HepG2 (cell line): Measurements from ENCODE around the gene ZNF563. TPM values are rescaled to one million over a fixed set of nuclear protein-coding genes. Genes with fewer than 3 reads are reported as not detected.

Source experiments
- CEBPB ChIP-seq: IDR thresholded peaks from 2 replicates; pipeline ENCODE4 v1.6.1; 2011; ENCODE audit warnings: low read depth, low read length, improper control_type of control experiment, borderline replicate concordance
- FOXA1 ChIP-seq, 2 experiments: fragments of 450-650 bp in 1 of 2; sonication (generic) in 1 of 2; formaldehyde crosslinking in 1 of 2; IDR thresholded peaks; 2 replicates each; pipeline versions ENCODE4 v1.4.0 to v1.6.1; 2016 to 2020; ENCODE audit warnings: missing genetic modification reagents in 1 of 2
- FUBP1 ChIP-seq: sonication (generic); formaldehyde crosslinking; IDR thresholded peaks from 2 replicates; pipeline ENCODE4 v1.5.1; 2020; ENCODE audit warnings: missing genetic modification reagents, mild to moderate bottlenecking, borderline replicate concordance
- JUND ChIP-seq: sonication (generic); formaldehyde crosslinking; IDR thresholded peaks from 2 replicates; pipeline ENCODE4 v1.8.0; 2022; ENCODE audit warnings: mild to moderate bottlenecking, missing genetic modification reagents
- KAT7 ChIP-seq: IDR thresholded peaks from 2 replicates; pipeline ENCODE4 v1.6.1; 2018; ENCODE audit warnings: borderline replicate concordance, missing compliant biosample characterization
- KMT2A ChIP-seq: sonication (generic); formaldehyde crosslinking; IDR thresholded peaks from 2 replicates; pipeline ENCODE4 v1.4.0; 2020; ENCODE audit warnings: missing genetic modification reagents
- NFE2L1 ChIP-seq: sonication (generic); formaldehyde crosslinking; IDR thresholded peaks from 2 replicates; pipeline ENCODE4 v1.4.0; 2020; ENCODE audit warnings: missing genetic modification reagents, mild to moderate bottlenecking, borderline replicate concordance
- NFIC ChIP-seq: IDR thresholded peaks from 2 replicates; pipeline ENCODE4 v1.6.1; 2012; ENCODE audit warnings: mild to moderate bottlenecking, low read length, inconsistent platforms
- NR2F6 ChIP-seq, 2 experiments: IDR thresholded peaks; 2 replicates each; pipeline ENCODE4 v1.6.1; 2016; ENCODE audit warnings: antibody characterized with exemption in 1 of 2, mild to moderate bottlenecking in 1 of 2
- PHF8 ChIP-seq: sonication (generic); formaldehyde crosslinking; IDR thresholded peaks from 2 replicates; pipeline ENCODE4 v1.5.0; 2020; ENCODE audit warnings: missing genetic modification reagents
- SIN3B ChIP-seq: fragments of 150-350 bp; IDR thresholded peaks from 2 replicates; pipeline ENCODE4 v1.6.1; 2014; ENCODE audit warnings: low read length
- SOX13 ChIP-seq, 3 experiments: fragments of 450-650 bp in 1 of 3; sonication (generic) in 1 of 3; formaldehyde crosslinking in 1 of 3; IDR thresholded peaks in 2 of 3; conservative IDR thresholded peaks in 1 of 3; 2 replicates each; pipeline versions ENCODE4 v1.5.0 to v1.6.1; 2016 to 2020; ENCODE audit warnings: antibody characterized with exemption in 1 of 3, mild to moderate bottlenecking in 1 of 3, missing compliant biosample characterization in 1 of 3, missing genetic modification reagents in 1 of 3, moderate library complexity in 1 of 3
- SP5 ChIP-seq: IDR thresholded peaks from 2 replicates; pipeline ENCODE4 v1.6.1; 2016; ENCODE audit warnings: low read depth, borderline replicate concordance
- SUZ12 ChIP-seq: fragments of 150-350 bp; IDR thresholded peaks from 2 replicates; pipeline ENCODE4 v1.6.1; 2014; ENCODE audit warnings: low read depth, low read length
- ZNF142 ChIP-seq: sonication (generic); formaldehyde crosslinking; IDR thresholded peaks from 2 replicates; pipeline ENCODE4 v1.4.0; 2020; ENCODE audit warnings: missing genetic modification reagents
- ZNF205 ChIP-seq: IDR thresholded peaks from 2 replicates; pipeline ENCODE4 v1.6.1; 2018; ENCODE audit warnings: missing biosample characterization, missing genetic modification reagents
- ZNF354B ChIP-seq: sonication (generic); formaldehyde crosslinking; IDR thresholded peaks from 2 replicates; pipeline ENCODE4 v1.8.0; 2022; ENCODE audit warnings: mild to moderate bottlenecking, missing genetic modification reagents
- ZNF484 ChIP-seq: sonication (generic); formaldehyde crosslinking; IDR thresholded peaks from 2 replicates; pipeline ENCODE4 v1.5.1; 2020; ENCODE audit warnings: mild to moderate bottlenecking, low read depth, missing genetic modification reagents, borderline replicate concordance
- ZNF501 ChIP-seq: sonication (generic); formaldehyde crosslinking; IDR thresholded peaks from 2 replicates; pipeline ENCODE4 v1.5.1; 2020; ENCODE audit warnings: mild to moderate bottlenecking, moderate library complexity, missing genetic modification reagents
- ZNF557 ChIP-seq: sonication (generic); formaldehyde crosslinking; IDR thresholded peaks from 2 replicates; pipeline ENCODE4 v1.4.0; 2020; ENCODE audit warnings: missing genetic modification reagents
- polyA plus RNA-seq, 8 experiments: library from polyadenylated mRNA; depleted of rRNA in 3 of 8; stranded (reverse) in 7 of 8; unstranded in 1 of 8; fragments of >200 nt; fragmentation: Illumina TruSeq in 4 of 8; extraction: Trizol in 4 of 8; gene quantifications; 2 replicates each; pipeline versions ENCODE4 v1.2.1 to v1.2.3, GENCODE V29; 2011 to 2016; ENCODE audit warnings: low read depth in 4 of 8, missing spikeins in 1 of 8, mixed read lengths in 1 of 8; ENCODE audit not compliant: insufficient read depth in 1 of 8
- total RNA-seq, 5 experiments: library from RNA; depleted of rRNA; stranded (reverse); fragments of >200 nt; fragmentation: Illumina TruSeq; extraction: Trizol; gene quantifications; 2 replicates each; pipeline ENCODE4 v1.2.3, GENCODE V29; 2016; ENCODE audit warnings: low read depth in 1 of 5
- TF ChIP-seq, protein P1 (sequence below): sonication (generic); formaldehyde crosslinking; IDR thresholded peaks from 2 replicates; pipeline ENCODE4 v1.4.0; 2020; ENCODE audit warnings: missing genetic modification reagents

ZNF563 gene
- total and polyA plus RNA-seq, 2 of the 13 experiments (the other 11 are each of a cell fraction or from before 2014, with no cell fraction given): 7.5 to 19.5 TPM

- TF ChIP-seq SOX13 (IDR thresholded peaks at IDR 0.05): peak; percentile 62; the same call in 1 of the 2 replicates
- peak in 1 of 2 experiments; percentile 72; a peak in 2 of 4 replicates for TF ChIP-seq SOX13 (CRISPR knock-in tag; conservative IDR thresholded peaks at IDR 0.05 in 1 of 2, IDR thresholded peaks at IDR 0.05 in 1 of 2)
- no peak for TF ChIP-seq ZNF142 (CRISPR knock-in tag)
- TF ChIP-seq SUZ12: no peak
- no peak for TF ChIP-seq ZNF557 (CRISPR knock-in tag)
- 0 out of 2 replicates have a peak, but pooled peaks have one; percentile 57 for TF ChIP-seq ZNF205 (CRISPR knock-in tag)
- no peak for TF ChIP-seq FOXA1 (IDR thresholded peaks at IDR 0.05)
- peak; percentile 90 for TF ChIP-seq FOXA1 (CRISPR knock-in tag; IDR thresholded peaks at IDR 0.05)
- no peak for TF ChIP-seq SIN3B
- no peak for TF ChIP-seq FUBP1 (CRISPR knock-in tag)
- 0 out of 2 replicates have a peak, but pooled peaks have one; percentile 18 for TF ChIP-seq PHF8
- TF ChIP-seq NR2F6 (IDR thresholded peaks at IDR 0.05): peak; percentile 96
- TF ChIP-seq NR2F6 (CRISPR knock-in tag; IDR thresholded peaks at IDR 0.05): peak; percentile 96
- TF ChIP-seq KMT2A: no peak; the same call in 1 of the 2 replicates
- TF ChIP-seq, protein P1, sequence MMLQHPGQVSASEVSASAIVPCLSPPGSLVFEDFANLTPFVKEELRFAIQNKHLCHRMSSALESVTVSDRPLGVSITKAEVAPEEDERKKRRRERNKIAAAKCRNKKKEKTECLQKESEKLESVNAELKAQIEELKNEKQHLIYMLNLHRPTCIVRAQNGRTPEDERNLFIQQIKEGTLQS (CRISPR knock-in tag): no peak
- peak; percentile 82 for TF ChIP-seq NFIC
- no peak for TF ChIP-seq JUND (CRISPR knock-in tag)
- no peak for TF ChIP-seq ZNF484 (CRISPR knock-in tag)
- TF ChIP-seq KAT7 (CRISPR knock-in tag): 0 out of 2 replicates have a peak, but pooled peaks have one; percentile 25
- peak; percentile 41; the same call in 1 of the 2 replicates for TF ChIP-seq ZNF501 (CRISPR knock-in tag)
- peak; percentile 92 for TF ChIP-seq CEBPB
- peak; percentile 86 for TF ChIP-seq SP5 (CRISPR knock-in tag)
- TF ChIP-seq NFE2L1 (CRISPR knock-in tag): no peak
- no peak for TF ChIP-seq ZNF354B (CRISPR knock-in tag)
Measured at GRCh38 chr19:12331211-12331941, 2.1 kb downstream of the ZNF563 start (continued).
